GM10266 (cell line): Measurements from ENCODE around the gene RNF145.
"Not testable (repeated sequence)": the region's sequence is repeated elsewhere in the genome, so short reads cannot be mapped to it uniquely, and the experiment has no call there.

ENCODE experiments used
- DNase-seq: peaks from one replicate; pipeline ENCODE4 v3.0.0; 2012; ENCODE audit errors: extremely low spot score
- TF ChIP-seq, protein P1 (sequence below): IDR thresholded peaks from 2 replicates; pipeline ENCODE4 v1.5.1; 2012; ENCODE audit warnings: mild to moderate bottlenecking, low read depth; ENCODE audit not compliant: control insufficient read depth, insufficient read depth; ENCODE audit errors: missing control alignments

RNF145 gene

GRCh38 chr5:159123700-159124099, 85.7 kb downstream of the RNF145 start:
- TF ChIP-seq, protein P1, sequence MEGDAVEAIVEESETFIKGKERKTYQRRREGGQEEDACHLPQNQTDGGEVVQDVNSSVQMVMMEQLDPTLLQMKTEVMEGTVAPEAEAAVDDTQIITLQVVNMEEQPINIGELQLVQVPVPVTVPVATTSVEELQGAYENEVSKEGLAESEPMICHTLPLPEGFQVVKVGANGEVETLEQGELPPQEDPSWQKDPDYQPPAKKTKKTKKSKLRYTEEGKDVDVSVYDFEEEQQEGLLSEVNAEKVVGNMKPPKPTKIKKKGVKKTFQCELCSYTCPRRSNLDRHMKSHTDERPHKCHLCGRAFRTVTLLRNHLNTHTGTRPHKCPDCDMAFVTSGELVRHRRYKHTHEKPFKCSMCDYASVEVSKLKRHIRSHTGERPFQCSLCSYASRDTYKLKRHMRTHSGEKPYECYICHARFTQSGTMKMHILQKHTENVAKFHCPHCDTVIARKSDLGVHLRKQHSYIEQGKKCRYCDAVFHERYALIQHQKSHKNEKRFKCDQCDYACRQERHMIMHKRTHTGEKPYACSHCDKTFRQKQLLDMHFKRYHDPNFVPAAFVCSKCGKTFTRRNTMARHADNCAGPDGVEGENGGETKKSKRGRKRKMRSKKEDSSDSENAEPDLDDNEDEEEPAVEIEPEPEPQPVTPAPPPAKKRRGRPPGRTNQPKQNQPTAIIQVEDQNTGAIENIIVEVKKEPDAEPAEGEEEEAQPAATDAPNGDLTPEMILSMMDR = no peak
- no peak for DNase-seq

GRCh38 chr5:159123189-159123588, 86.2 kb downstream of the RNF145 start:
- DNase-seq = no peak
- TF ChIP-seq, protein P1 = no peak

- DNase-seq = no peak
- TF ChIP-seq, protein P1 = no peak
Measured at GRCh38 chr5:159121061-159121460, 88.3 kb downstream of the RNF145 start.

- TF ChIP-seq, protein P1 = no peak
- DNase-seq = peak; percentile 53
Measured at GRCh38 chr5:159120446-159120845, 88.9 kb downstream of the RNF145 start.

GRCh38 chr5:159119842-159120241, 89.5 kb downstream of the RNF145 start:
- DNase-seq = not testable (repeated sequence)

GRCh38 chr5:159118958-159119659, 90.2 kb downstream of the RNF145 start:
- DNase-seq = not testable (repeated sequence)

GRCh38 chr5:159113405-159113804, 95.9 kb downstream of the RNF145 start:
- TF ChIP-seq, protein P1 = no peak
- no peak for DNase-seq

- TF ChIP-seq, protein P1 = no peak
- DNase-seq = no peak
Measured at GRCh38 chr5:159112436-159112835, 96.9 kb downstream of the RNF145 start.
